Upper lobe of left lung (tissue), 4 donors: ENCODE data around the gene OAS3.

ENCODE experiments used
- CTCF ChIP-seq, 6 experiments: fragments of 450-650 bp in 4 of 6; fragments of 200-600 bp in 2 of 6; sonication (generic) in 2 of 6; IDR thresholded peaks; one replicate each; pipeline ENCODE4 v1.5.1; 2016 to 2019; ENCODE audit warnings: antibody characterized with exemption in 6 of 6
- EP300 ChIP-seq, 4 donors: sonication (generic); formaldehyde crosslinking; IDR thresholded peaks; one replicate each; pipeline ENCODE4 v1.5.1; 2017; ENCODE audit warnings: antibody characterized with exemption in 4 of 4, control low read depth in 2 of 4
- POLR2A ChIP-seq, 4 donors: fragments of 450-650 bp; IDR thresholded peaks; one replicate each; pipeline ENCODE4 v1.5.1; 2016 to 2017; ENCODE audit warnings: antibody characterized with exemption in 4 of 4, mild to moderate bottlenecking in 2 of 4
- POLR2AphosphoS5 ChIP-seq, 2 donors: sonication (generic); formaldehyde crosslinking; IDR thresholded peaks; one replicate each; pipeline ENCODE4 v1.5.1; 2017; ENCODE audit warnings: antibody characterized with exemption in 2 of 2

GRCh38 chr12:112900298-112901145, 37.8 kb upstream of the OAS3 start:
- no peak for TF ChIP-seq POLR2A (IDR thresholded peaks at IDR 0.05)
- TF ChIP-seq CTCF (IDR thresholded peaks at IDR 0.05): peak; percentile 53 to 74 (median 64)
- TF ChIP-seq EP300 (IDR thresholded peaks at IDR 0.05): no peak
- no peak for TF ChIP-seq POLR2AphosphoS5 (IDR thresholded peaks at IDR 0.05)
